HG02571 (cell line): ENCODE results near the gene AASDHPPT.

ENCODE experiments used
- ATAC-seq: cut with Tn5 transposase; IDR thresholded peaks from one replicate; pipeline ENCODE4 v1.9.1; 2021; ENCODE audit warnings: mild to moderate bottlenecking, moderate library complexity; ENCODE audit not compliant: unreplicated experiment

The AASDHPPT gene

DNA sequence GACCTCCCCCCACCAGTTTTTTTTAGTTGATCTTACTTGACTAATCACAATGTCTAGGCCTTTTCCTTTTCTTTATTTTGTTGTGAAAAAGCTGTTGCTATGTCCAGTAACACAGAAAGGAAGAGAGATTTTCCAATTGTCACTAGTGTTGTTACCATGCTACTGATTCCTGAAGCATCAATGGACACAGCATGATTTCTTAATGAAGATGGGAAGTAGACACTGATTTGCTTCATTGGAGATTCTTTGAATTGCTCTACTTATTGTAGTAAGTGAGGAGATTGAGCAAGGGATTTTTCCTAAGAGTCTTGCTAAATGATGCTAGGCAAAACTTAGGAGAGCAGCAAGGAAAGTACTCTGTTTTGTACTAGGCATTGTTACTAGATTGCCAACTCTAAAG lies 4.6 kb downstream of the AASDHPPT start:
- ATAC-seq, result no peak

DNA sequence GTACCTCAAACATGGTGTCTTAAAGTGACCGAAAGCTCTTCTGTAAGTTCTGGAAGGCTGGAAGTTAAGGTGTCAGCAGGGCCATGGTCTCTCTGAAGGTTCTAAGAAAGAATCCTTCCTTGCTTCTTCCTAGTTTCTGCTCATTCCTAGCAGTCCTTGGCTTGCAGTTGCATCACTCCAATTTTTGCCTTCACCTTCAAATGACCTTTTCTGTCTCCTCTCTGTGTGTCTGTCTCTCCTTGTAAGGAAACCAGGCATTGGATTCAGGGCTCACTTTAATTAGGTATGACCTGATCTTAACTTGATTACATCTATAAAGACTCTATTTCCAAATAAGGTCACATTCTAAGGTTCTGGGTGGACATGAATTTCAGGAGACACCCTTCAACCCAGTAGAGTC lies 8.7 kb downstream of the AASDHPPT start:
- no peak for ATAC-seq

DNA sequence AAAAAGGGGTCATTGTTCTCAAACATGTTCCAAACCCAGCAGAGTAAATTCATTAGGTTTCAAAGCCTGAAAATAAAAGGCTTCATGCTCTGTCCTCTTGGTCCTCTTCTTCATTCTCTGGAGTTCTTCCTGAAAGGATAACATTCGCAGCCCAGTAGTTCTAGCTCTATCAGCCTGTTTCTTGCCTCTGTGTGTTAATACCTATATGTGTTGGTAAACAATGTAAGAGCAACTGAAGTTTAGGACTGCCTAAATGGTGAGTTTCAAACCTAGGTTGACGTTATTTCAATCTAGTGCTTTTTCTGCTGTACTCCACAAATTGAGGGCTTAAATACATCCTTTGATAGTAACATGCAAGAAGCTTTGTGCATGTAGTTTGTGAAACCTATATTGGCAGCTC lies 9.4 kb downstream of the AASDHPPT start:
- no peak for ATAC-seq

GRCh38 chr11:106087815-106088435 lies 10.5 kb downstream of the AASDHPPT start:
- ATAC-seq, result no peak

DNA sequence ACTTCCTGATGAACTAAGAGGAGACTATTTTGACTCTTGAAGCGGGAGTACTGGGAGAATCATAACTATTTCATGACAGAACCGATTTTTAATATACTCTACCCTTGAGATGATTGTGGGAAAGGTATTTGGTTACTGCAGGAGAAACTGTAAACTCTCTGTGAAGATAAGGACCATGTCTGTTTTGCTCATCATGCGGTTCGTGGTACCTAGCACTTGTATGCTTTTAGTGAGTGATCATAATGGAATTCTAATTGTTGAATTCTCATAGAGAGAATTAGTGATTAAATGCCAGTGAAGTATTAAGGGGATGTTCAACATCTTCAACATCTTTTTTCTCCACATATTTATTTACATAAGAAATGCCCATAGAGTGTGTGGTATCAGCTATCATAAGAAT lies 11.4 kb downstream of the AASDHPPT start:
- ATAC-seq, result no peak

DNA sequence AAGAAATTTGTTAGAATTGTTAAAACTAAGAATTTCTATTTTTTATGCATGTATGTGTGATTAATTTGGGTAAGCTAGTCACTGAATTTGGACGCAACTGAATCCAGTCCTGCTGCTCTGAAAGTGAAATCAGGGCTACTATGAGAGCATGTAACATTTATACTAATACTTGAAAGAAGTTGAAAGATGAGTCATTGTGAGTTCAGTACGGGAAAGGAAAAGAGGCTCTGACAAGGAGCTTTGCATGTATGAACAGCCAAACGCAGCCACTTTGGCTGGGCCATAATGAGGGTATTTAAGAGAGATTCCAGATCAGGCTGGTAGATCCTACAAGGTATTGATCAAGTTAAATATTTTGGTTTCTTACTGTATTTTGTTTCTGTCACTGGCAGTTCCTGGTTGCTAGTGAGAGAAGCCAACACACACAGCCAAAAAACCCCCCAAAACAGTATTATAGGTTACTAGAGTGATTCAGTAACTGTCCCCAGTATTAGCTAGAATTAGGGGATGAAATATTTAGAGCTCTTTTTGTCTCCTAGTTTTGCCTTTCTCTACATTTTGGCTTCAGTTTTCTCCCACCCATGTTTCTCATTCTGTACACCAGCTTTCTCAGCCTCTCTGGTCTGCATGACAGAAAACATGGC lies 14.1 kb downstream of the AASDHPPT start:
- ATAC-seq, result peak; percentile 99

DNA sequence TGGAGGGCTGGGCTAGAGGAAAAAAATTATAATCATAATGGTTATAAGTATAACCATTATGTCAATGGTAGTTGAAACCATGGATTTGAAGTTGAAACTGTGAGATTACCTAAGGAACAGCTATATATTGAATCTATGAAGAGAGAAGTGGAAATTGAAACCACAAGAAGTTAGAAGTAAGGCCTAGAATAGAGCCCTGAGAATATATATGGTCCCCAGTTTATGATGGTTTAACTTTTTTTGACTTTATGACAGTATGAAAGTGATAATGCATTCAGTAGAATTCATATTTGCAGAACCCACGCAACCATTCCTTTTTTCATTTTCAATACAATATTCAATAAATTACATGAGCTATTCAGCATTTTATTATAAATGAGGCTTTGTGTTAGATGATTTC lies 15.0 kb downstream of the AASDHPPT start:
- no peak for ATAC-seq

- no peak for ATAC-seq
These were observed 21.6 kb downstream of the AASDHPPT start for GRCh38 chr11:106098893-106099553.

- ATAC-seq, result no peak
These were observed 23.9 kb downstream of the AASDHPPT start for GRCh38 chr11:106101370-106101769.

DNA sequence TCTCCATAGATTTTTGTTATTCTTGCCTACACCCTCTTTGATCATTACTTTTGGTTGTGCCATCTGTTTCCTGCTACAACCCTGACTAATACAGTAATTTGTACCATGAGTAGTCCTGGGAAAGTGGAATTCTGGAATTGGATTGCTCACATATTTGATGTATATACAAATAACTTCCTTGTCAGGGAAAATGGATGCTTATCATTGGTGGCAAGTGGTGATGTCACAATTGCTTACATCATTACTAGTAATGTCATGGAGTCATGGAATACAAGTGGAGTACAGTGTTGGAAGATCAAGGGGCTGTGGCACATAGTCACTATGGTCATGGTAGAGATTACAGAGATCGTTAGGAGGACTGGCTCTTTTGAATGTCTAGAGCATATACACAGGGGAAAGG lies 24.4 kb downstream of the AASDHPPT start:
- ATAC-seq, result no peak

GRCh38 chr11:106105986-106106385 lies 28.5 kb downstream of the AASDHPPT start:
- ATAC-seq, result no peak

DNA sequence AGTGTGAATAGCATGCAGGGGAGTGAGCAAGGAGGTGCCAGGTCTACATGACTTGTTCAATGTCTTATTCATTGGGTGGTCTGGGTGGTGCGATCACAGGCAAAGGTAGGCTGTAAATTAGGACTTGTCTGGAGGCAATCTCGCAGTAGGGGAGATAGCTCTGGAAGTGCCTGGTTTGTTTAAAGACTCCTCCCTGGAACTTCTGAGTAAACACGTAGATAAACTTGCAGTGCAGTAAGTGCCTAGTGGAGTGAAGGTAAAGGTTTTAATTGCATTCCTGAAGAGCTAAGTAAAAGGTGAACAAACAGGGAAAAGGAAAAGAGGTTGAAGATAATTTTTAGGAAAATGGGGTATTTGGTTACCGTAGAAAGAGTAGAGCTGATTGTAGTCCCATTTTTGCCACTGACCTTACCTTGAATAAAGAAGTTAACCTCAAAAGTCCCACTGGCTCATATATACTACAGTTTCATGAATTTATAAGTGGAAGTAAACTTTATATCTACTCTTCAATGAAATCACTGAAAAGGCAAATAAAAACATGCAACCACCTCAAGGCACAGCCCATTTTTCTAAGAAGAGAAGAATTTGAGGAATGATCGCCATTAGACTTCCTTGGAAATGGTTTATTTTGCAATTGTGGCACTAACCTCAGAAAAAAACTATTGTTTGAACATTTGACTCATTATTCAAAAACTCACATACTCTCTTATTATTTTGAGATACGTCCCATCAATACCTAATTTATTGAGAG lies 44.3 kb downstream of the AASDHPPT start:
- no peak for ATAC-seq

GRCh38 chr11:106127604-106128003 lies 50.1 kb downstream of the AASDHPPT start:
- no peak for ATAC-seq

GRCh38 chr11:106128740-106129139 lies 51.3 kb downstream of the AASDHPPT start:
- ATAC-seq, result no peak

- no peak for ATAC-seq
These were observed 54.5 kb downstream of the AASDHPPT start for GRCh38 chr11:106131998-106132397.

GRCh38 chr11:106132582-106133354 lies 55.3 kb downstream of the AASDHPPT start:
- no peak for ATAC-seq

- ATAC-seq, result no peak
These were observed 56.1 kb downstream of the AASDHPPT start for GRCh38 chr11:106133529-106133928.

- no peak for ATAC-seq
These were observed 59.6 kb downstream of the AASDHPPT start for GRCh38 chr11:106137061-106137460.

DNA sequence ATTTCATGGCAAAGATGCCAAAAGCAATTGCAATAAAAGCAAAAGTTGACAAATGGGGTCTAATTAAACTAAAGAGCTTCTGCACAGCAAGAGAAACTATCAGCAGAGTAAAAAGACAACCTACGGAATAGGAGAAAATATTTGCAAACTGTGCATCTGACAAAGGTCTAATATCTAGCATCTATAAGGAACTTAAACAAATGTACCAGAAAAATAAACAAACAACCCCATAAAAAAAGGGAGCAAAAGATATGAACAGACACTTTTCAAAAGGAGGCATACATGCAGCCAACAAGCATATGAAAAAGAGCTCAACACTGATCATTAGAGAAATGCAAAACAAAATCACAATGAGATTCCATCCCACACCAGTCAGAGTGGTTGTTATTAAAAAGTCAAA lies 60.3 kb downstream of the AASDHPPT start:
- no peak for ATAC-seq
